CD8-positive, alpha-beta memory T cell (primary cell): ENCODE data around the gene ACAT2. TPM values are rescaled to one million over a fixed set of nuclear protein-coding genes. Genes with fewer than 3 reads are reported as not detected.
"Not testable (repeated sequence)": the region's sequence is repeated elsewhere in the genome, so short reads cannot be mapped to it uniquely, and the experiment has no call there.

Experiments used
- CTCF ChIA-PET: fragments of 350-600 bp; sonication (Branson Sonifier 250); formaldehyde crosslinking; loops from one replicate; lab custom pipeline; 2021; ENCODE audit warnings: antibody characterized with exemption; lab: Charles Lee
- POLR2A ChIA-PET: fragments of 350-600 bp; sonication (Branson Sonifier 250); formaldehyde crosslinking; loops from one replicate; lab custom pipeline; 2021; ENCODE audit warnings: antibody characterized with exemption; lab: Charles Lee
- DNase-seq, 5 donors: peaks; one replicate each; pipeline versions ENCODE4 v3.0.0 to v3.0.0-alpha.2; 2020 to 2022; ENCODE audit warnings: mixed read lengths in 1 of 5
- H3K27ac ChIP-seq: one replicate; pipeline ENCODE4 v1.7.0; 2013; ENCODE audit warnings: low read depth, mild to moderate bottlenecking, low read length, moderate library complexity
- H3K27me3 ChIP-seq: 2 replicates; pipeline ENCODE4 v1.7.0; 2013; ENCODE audit warnings: low read length, mild to moderate bottlenecking; ENCODE audit not compliant: insufficient read depth, poor library complexity, severe bottlenecking
- H3K36me3 ChIP-seq: 2 replicates; pipeline ENCODE4 v1.7.0; 2013; ENCODE audit warnings: mild to moderate bottlenecking, low read length, moderate library complexity; ENCODE audit not compliant: insufficient read depth
- H3K4me1 ChIP-seq: 2 replicates; pipeline ENCODE4 v1.7.0; 2013; ENCODE audit warnings: mild to moderate bottlenecking, low read length, moderate library complexity; ENCODE audit not compliant: insufficient read depth
- H3K4me3 ChIP-seq: 2 replicates; pipeline ENCODE4 v1.7.0; 2013; ENCODE audit warnings: mild to moderate bottlenecking, low read length
- H3K9me3 ChIP-seq: 2 replicates; pipeline ENCODE4 v1.7.0; 2013; ENCODE audit warnings: mild to moderate bottlenecking, low read length
- H3K27ac Mint-ChIP-seq, 8 donors: one replicate each; pipeline ENCODE4 v1.8.0; 2020 to 2021; ENCODE audit warnings: mixed read lengths in 8 of 8, mild to moderate bottlenecking in 6 of 8, inconsistent platforms in 3 of 8, moderate library complexity in 3 of 8
- H3K27me3 Mint-ChIP-seq, 2 donors: one replicate each; pipeline ENCODE4 v1.8.0; 2020 to 2021; ENCODE audit warnings: mixed read lengths in 2 of 2, mild to moderate bottlenecking in 1 of 2, moderate library complexity in 1 of 2
- H3K36me3 Mint-ChIP-seq, 3 donors: one replicate each; pipeline ENCODE4 v1.8.0; 2020 to 2021; ENCODE audit warnings: mixed read lengths in 3 of 3, inconsistent platforms in 1 of 3, mild to moderate bottlenecking in 1 of 3
- H3K4me1 Mint-ChIP-seq, 3 donors: one replicate each; pipeline ENCODE4 v1.8.0; 2020 to 2021; ENCODE audit warnings: mixed read lengths in 3 of 3, inconsistent platforms in 1 of 3, mild to moderate bottlenecking in 1 of 3
- H3K4me3 Mint-ChIP-seq, 7 donors: one replicate each; pipeline ENCODE4 v1.8.0; 2020 to 2021; ENCODE audit warnings: mixed read lengths in 7 of 7, mild to moderate bottlenecking in 6 of 7, moderate library complexity in 4 of 7, inconsistent platforms in 2 of 7
- H3K9me3 Mint-ChIP-seq, 5 donors: one replicate each; pipeline ENCODE4 v1.8.0; 2020 to 2022; ENCODE audit warnings: mixed read lengths in 5 of 5, mild to moderate bottlenecking in 3 of 5, moderate library complexity in 2 of 5, inconsistent platforms in 1 of 5
- polyA plus RNA-seq: library from polyadenylated mRNA; unstranded; fragments of 300-500 nt; fragmentation: Illumina TruSeq; gene quantifications from one replicate; pipeline ENCODE4 v1.2.3, GENCODE V29; 2021
- total RNA-seq, 2 experiments: library from RNA; stranded (reverse); gene quantifications; one replicate each; pipeline ENCODE4 v1.2.3, GENCODE V29; 2021

ACAT2 gene
- total RNA-seq (10 to 100 TPM; 68.8 to 69.7 TPM), polyA plus RNA-seq (33.3 TPM)

DNA sequence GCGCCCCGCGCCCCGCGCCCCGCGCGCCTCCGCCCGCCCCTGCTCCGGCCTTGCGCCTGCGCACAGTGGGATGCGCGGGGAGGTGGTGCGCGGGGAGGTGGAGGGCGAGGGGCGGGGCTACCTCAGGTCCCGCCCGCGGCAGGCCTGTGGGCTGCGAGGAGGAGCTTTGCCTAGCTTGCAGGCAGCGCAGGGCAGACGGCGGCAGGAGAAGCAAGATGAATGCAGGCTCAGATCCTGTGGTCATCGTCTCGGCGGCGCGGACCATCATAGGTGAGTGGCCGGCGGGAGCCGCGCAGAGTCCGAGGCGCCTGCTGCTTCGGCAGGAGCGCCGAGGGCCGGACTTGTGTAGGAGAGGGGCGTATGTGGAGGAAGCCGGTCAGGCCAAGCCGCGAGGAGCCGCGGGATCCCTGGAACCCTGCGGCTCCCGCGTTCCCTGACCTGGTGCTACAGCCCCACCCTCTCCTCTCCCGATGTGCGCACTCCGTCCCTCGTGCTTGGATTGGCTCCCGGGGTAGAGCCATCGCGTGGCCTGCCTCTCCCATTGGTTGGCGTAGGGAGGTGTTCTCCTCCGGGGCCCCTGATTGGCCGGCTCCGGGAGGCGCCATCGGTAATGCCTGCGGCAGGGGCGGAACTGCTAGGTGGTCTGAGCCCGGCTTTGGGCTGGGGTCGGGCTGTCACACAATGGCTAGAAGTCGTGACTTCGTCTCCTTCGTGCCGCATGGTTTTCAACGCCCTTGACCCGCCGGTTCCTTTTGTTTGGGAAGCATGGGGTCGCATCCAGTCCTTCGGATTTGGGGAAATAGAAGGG, at the start of gene ACAT2:
ACAT2 (plus strand) TSS at position 173 of the 808 bp plus-strand sequence; CDS start at position 216, 43 bp downstream.
- H3K4me1 ChIP-seq = peaks cover 17% of the 10 kb centered on the region
- DNase-seq = peak; percentile 91 to 95 (median 91)
- H3K4me1 Mint-ChIP-seq = peaks cover 22 to 36% (median 27%) of the 10 kb centered on the region in 3 donors
- no peaks in the 10 kb centered on the region for H3K27me3 ChIP-seq
- H3K36me3 Mint-ChIP-seq = peaks cover 0 to 54% (median 13%) of the 10 kb centered on the region in 3 donors
- CTCF ChIA-PET = interaction anchor here (1.1 to 6.1 kb wide), 5 partner anchors 10 to 70 kb away, joined by 3 to 25 read pairs (median 4); partner anchors contain the start of genes MRPL18 and SOD2
- no peaks in the 10 kb centered on the region for H3K9me3 ChIP-seq
- peak within 1 kb of the TSS; percentile 74 to 99 (median 98) for H3K27ac Mint-ChIP-seq
- peak within 1 kb of the TSS; percentile 99 for H3K27ac ChIP-seq
- H3K4me3 Mint-ChIP-seq = peak within 1 kb of the TSS; percentile 92 to 99 (median 96)
- H3K36me3 ChIP-seq = peaks cover 10% of the 10 kb centered on the region
- H3K4me3 ChIP-seq = peak within 1 kb of the TSS; percentile 96
- POLR2A ChIA-PET = interaction anchor here (0.5 to 4.7 kb wide), 7 partner anchors 21 to 70 kb away, joined by 3 to 76 read pairs (median 8); partner anchors contain the start of genes MRPL18, TCP1 and WTAP
- H3K27me3 Mint-ChIP-seq = no peaks in the 10 kb centered on the region
- no peaks in the 10 kb centered on the region for H3K9me3 Mint-ChIP-seq

GRCh38 chr6:159712389-159712788, 49.5 kb upstream of the ACAT2 start:
- H3K27ac Mint-ChIP-seq, H3K27me3 Mint-ChIP-seq, H3K36me3 ChIP-seq, H3K27me3 ChIP-seq, H3K4me1 ChIP-seq, H3K9me3 ChIP-seq, H3K9me3 Mint-ChIP-seq, CTCF ChIA-PET, H3K4me3 ChIP-seq, H3K4me3 Mint-ChIP-seq, H3K4me1 Mint-ChIP-seq, DNase-seq, H3K36me3 Mint-ChIP-seq, POLR2A ChIA-PET, H3K27ac ChIP-seq: not testable (repeated sequence)

DNA sequence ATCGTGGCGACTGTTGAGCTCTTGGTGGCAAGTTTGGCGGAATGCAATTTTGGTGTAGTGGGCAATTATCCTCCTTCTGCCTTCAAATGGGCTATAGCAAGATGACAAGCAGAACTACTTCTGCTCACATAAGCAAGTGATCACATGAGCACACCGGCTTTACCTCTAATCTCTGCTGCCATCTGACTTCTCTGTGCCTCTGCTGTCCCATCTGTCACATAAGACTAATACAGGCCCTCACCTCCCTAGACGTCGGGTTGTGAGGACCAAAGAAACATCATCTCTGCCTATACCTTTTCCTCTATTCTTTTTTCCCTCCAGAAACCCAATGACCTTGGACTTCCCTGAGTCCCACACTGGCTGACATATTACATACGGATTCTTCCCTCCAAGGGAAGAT, 47.9 kb upstream of the ACAT2 start:
- Mint-ChIP-seq H3K4me1 (no peaks in the 10 kb centered on the region), H3K9me3 (no peaks in the 10 kb centered on the region), H3K4me3 (no peak overlapping the region), H3K27ac (no peak overlapping the region), H3K36me3 (peaks cover 0 to 2% (median 0%) of the 10 kb centered on the region in 3 donors), H3K27me3 (no peaks in the 10 kb centered on the region)
- POLR2A ChIA-PET = no interaction called here
- CTCF ChIA-PET = no interaction called here
- Histone ChIP-seq H3K36me3 (no peaks in the 10 kb centered on the region), H3K4me3 (no peak overlapping the region), H3K4me1 (no peaks in the 10 kb centered on the region), H3K27me3 (no peaks in the 10 kb centered on the region), H3K27ac (no peak overlapping the region), H3K9me3 (no peaks in the 10 kb centered on the region)
- DNase-seq = no peak

- H3K4me1 ChIP-seq = no peaks in the 10 kb centered on the region
- no peak overlapping the region for H3K4me3 ChIP-seq
- H3K9me3 Mint-ChIP-seq = no peaks in the 10 kb centered on the region
- H3K27ac Mint-ChIP-seq = no peak overlapping the region
- no peaks in the 10 kb centered on the region for H3K9me3 ChIP-seq
- CTCF ChIA-PET = no interaction called here
- DNase-seq = no peak
- no peaks in the 10 kb centered on the region for H3K36me3 ChIP-seq
- no peaks in the 10 kb centered on the region for H3K27me3 ChIP-seq
- no peak overlapping the region for H3K27ac ChIP-seq
- POLR2A ChIA-PET = no interaction called here
- H3K36me3 Mint-ChIP-seq = peaks cover 0 to 2% (median 0%) of the 10 kb centered on the region in 3 donors
- H3K4me3 Mint-ChIP-seq = no peak overlapping the region
- H3K4me1 Mint-ChIP-seq = no peaks in the 10 kb centered on the region
- H3K27me3 Mint-ChIP-seq = no peaks in the 10 kb centered on the region
Measured at GRCh38 chr6:159714404-159714803, 47.4 kb upstream of the ACAT2 start.

DNA sequence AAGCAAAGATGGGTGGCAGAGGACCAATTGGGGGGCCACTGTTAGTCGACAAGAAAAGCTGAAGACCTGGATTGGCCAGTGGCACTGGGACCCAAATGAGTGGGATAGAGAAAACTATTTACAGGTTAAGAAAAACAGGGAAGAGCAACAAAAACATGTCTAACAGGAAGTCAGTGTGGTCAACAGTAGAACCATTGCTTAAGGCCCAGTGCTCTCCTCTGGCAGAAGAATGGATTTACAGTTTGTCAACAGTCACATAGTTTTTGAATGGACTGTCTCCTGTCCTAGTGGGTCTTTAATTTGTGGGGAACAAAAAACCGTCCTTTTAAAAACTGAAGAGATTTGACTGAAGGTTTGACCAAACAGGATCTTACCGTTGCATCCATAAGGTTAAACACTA, 46.7 kb upstream of the ACAT2 start:
- Histone ChIP-seq H3K27ac (no peak overlapping the region), H3K9me3 (no peaks in the 10 kb centered on the region), H3K27me3 (no peaks in the 10 kb centered on the region), H3K4me3 (no peak overlapping the region), H3K36me3 (no peaks in the 10 kb centered on the region), H3K4me1 (no peaks in the 10 kb centered on the region)
- Mint-ChIP-seq H3K4me1 (no peaks in the 10 kb centered on the region), H3K27me3 (no peaks in the 10 kb centered on the region), H3K4me3 (no peak overlapping the region), H3K36me3 (peaks cover 0 to 2% (median 0%) of the 10 kb centered on the region in 3 donors), H3K27ac (peak overlapping the region in 1 of 8 donors; percentile 24), H3K9me3 (no peaks in the 10 kb centered on the region)
- CTCF ChIA-PET = no interaction called here
- POLR2A ChIA-PET = interaction anchor here (0.5 kb wide), 1 partner anchor 12 kb away, joined by 4 read pairs; the partner anchor contains the start of gene WTAP
- no peak for DNase-seq

DNA sequence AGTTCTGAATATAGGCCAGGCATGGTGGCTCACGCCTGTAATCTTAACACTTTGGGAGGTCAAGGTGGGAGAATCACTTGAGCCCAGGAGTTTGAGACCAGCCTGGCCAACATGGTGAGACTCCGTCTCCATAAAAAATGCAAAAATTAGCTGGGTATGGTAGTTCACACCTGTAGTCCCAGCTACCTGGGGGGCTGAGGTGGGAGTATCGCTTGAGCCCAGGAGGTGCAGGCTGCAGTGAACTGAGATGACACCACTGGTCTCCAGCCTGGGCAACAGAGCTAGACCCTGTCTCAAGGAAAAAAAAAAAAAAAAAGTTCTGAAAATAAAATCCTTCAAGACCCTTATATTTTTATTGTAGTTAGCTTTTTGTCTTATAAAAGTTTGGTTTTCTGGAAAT, 46.2 kb upstream of the ACAT2 start:
- Histone ChIP-seq H3K4me1 (no peaks in the 10 kb centered on the region), H3K27ac (no peak overlapping the region), H3K36me3 (no peaks in the 10 kb centered on the region), H3K27me3 (no peaks in the 10 kb centered on the region), H3K4me3 (no peak overlapping the region), H3K9me3 (no peaks in the 10 kb centered on the region)
- CTCF ChIA-PET = interaction anchor here (0.7 kb wide), 1 partner anchor 9 kb away, joined by 3 read pairs; no protein-coding TSS in a partner anchor
- Mint-ChIP-seq H3K4me1 (peaks cover 0 to 4% (median 3%) of the 10 kb centered on the region in 3 donors), H3K4me3 (no peak overlapping the region), H3K27ac (no peak overlapping the region), H3K27me3 (no peaks in the 10 kb centered on the region), H3K9me3 (no peaks in the 10 kb centered on the region), H3K36me3 (peaks cover 0 to 2% (median 0%) of the 10 kb centered on the region in 3 donors)
- no peak for DNase-seq
- POLR2A ChIA-PET = interaction anchor here (0.5 kb wide), 1 partner anchor 12 kb away, joined by 4 read pairs; the partner anchor contains the start of gene WTAP

GRCh38 chr6:159716247-159717096, 45.4 kb upstream of the ACAT2 start:
- DNase-seq = no peak
- Histone ChIP-seq H3K36me3 (no peaks in the 10 kb centered on the region), H3K9me3 (no peaks in the 10 kb centered on the region), H3K4me1 (no peaks in the 10 kb centered on the region), H3K27ac (no peak overlapping the region), H3K4me3 (no peak overlapping the region), H3K27me3 (no peaks in the 10 kb centered on the region)
- Mint-ChIP-seq H3K4me1 (peaks cover 0 to 5% (median 5%) of the 10 kb centered on the region in 3 donors), H3K4me3 (no peak overlapping the region), H3K27me3 (no peaks in the 10 kb centered on the region), H3K27ac (no peak overlapping the region), H3K9me3 (no peaks in the 10 kb centered on the region), H3K36me3 (peaks cover 0 to 2% (median 0%) of the 10 kb centered on the region in 3 donors)
- ChIA-PET POLR2A (no interaction called here), CTCF (interaction anchor here (0.7 to 1.5 kb wide), 2 partner anchors 8 to 10 kb away, joined by 3 read pairs; partner anchors contain the start of gene WTAP)
